DND-41 (cell line): ENCODE data around the gene SAG.
"Not testable (repeated sequence)": the region's sequence is repeated elsewhere in the genome, so short reads cannot be mapped to it uniquely, and the experiment has no call there.

Experiments used
- ATAC-seq: fragments of 200-7000 bp; cut with Tn5 transposase; 3 replicates; pipeline ENCODE4 v1.9.1; 2021; ENCODE audit warnings: low read depth; ENCODE audit not compliant: insufficient read depth
- DNase-seq: peaks from one replicate; pipeline ENCODE4 v3.0.0-alpha.2; 2020
- H2AFZ ChIP-seq: 2 replicates; pipeline ENCODE4 v1.6.0; 2012; ENCODE audit warnings: low read depth, low read length
- H3K27ac ChIP-seq: 2 replicates; pipeline ENCODE4 v1.5.1; 2012; ENCODE audit warnings: low read length, inconsistent platforms
- H3K27me3 ChIP-seq: fragments of 200-600 bp; sonication (generic); 2 replicates; pipeline ENCODE4 v1.6.0; 2012; ENCODE audit warnings: low read length, mild to moderate bottlenecking, inconsistent platforms; ENCODE audit not compliant: insufficient read depth, poor library complexity
- H3K36me3 ChIP-seq: 2 replicates; pipeline ENCODE4 v1.5.1; 2012; ENCODE audit warnings: low read length, inconsistent platforms; ENCODE audit not compliant: insufficient read depth
- H3K4me1 ChIP-seq: 2 replicates; pipeline ENCODE4 v1.5.1; 2012; ENCODE audit warnings: mild to moderate bottlenecking, low read length; ENCODE audit not compliant: insufficient read depth
- H3K4me2 ChIP-seq: 2 replicates; pipeline ENCODE4 v1.6.0; 2012; ENCODE audit warnings: mild to moderate bottlenecking, moderate library complexity, low read length, inconsistent platforms; ENCODE audit not compliant: insufficient read depth
- H3K4me3 ChIP-seq, 2 experiments: fragments of 200-600 bp in 1 of 2; shearing (Covaris generic) in 1 of 2; 2 replicates each; pipeline ENCODE4 v1.5.1; 2012 to 2016; ENCODE audit warnings: inconsistent platforms in 2 of 2, low read length in 2 of 2, mild to moderate bottlenecking in 2 of 2, low read depth in 1 of 2, moderate library complexity in 1 of 2
- H3K79me2 ChIP-seq: 2 replicates; pipeline ENCODE4 v1.6.0; 2012; ENCODE audit warnings: low read length, inconsistent platforms; ENCODE audit not compliant: insufficient read depth
- H3K9ac ChIP-seq: 2 replicates; pipeline ENCODE4 v1.6.0; 2012; ENCODE audit warnings: low read depth, mild to moderate bottlenecking, inconsistent platforms, low read length, moderate library complexity
- H3K9me3 ChIP-seq: 2 replicates; pipeline ENCODE4 v1.5.1; 2012; ENCODE audit warnings: low read length, moderate library complexity, mild to moderate bottlenecking, inconsistent platforms; ENCODE audit not compliant: insufficient read depth, severe bottlenecking
- H4K20me1 ChIP-seq: 2 replicates; pipeline ENCODE4 v1.6.0; 2012; ENCODE audit warnings: low read length; ENCODE audit not compliant: insufficient read depth
- CTCF ChIP-seq: IDR thresholded peaks from 2 replicates; pipeline ENCODE4 v1.5.1; 2012; ENCODE audit warnings: borderline replicate concordance, low read length, moderate library complexity, mild to moderate bottlenecking; ENCODE audit not compliant: poor library complexity, severe bottlenecking; ENCODE audit errors: extremely low read depth
- EZH2 ChIP-seq: IDR thresholded peaks from 3 replicates; pipeline ENCODE4 v1.6.1; 2012; ENCODE audit warnings: borderline replicate concordance, low read depth, mild to moderate bottlenecking, moderate library complexity, low read length, inconsistent platforms; ENCODE audit not compliant: severe bottlenecking

SAG gene

GRCh38 chr2:233369897-233370685 lies 62.5 kb downstream of the SAG start:
- H3K79me2 ChIP-seq = peaks cover 23% of the 10 kb centered on the region; the same call in 1 of the 2 replicates
- TF ChIP-seq CTCF (no peak), EZH2 (no peak)
- no peak for ATAC-seq
- H3K4me3 ChIP-seq = no peak overlapping the region
- no peak overlapping the region for H3K4me2 ChIP-seq
- no peak overlapping the region for H3K9ac ChIP-seq
- H3K9me3 ChIP-seq = no peaks in the 10 kb centered on the region
- no peak overlapping the region for H2AFZ ChIP-seq
- peaks cover 16% of the 10 kb centered on the region; the same call in 1 of the 2 replicates for H4K20me1 ChIP-seq
- H3K27ac ChIP-seq = no peak overlapping the region
- no peaks in the 10 kb centered on the region for H3K4me1 ChIP-seq
- H3K27me3 ChIP-seq = no peaks in the 10 kb centered on the region
- peaks cover 7% of the 10 kb centered on the region for H3K36me3 ChIP-seq
- no peak for DNase-seq

- peaks cover 21% of the 10 kb centered on the region; the same call in 1 of the 2 replicates for H3K79me2 ChIP-seq
- peaks cover 9% of the 10 kb centered on the region; the same call in 1 of the 2 replicates for H4K20me1 ChIP-seq
- no peaks in the 10 kb centered on the region for H3K4me1 ChIP-seq
- H3K4me2 ChIP-seq = no peak overlapping the region
- no peak for DNase-seq
- H3K9ac ChIP-seq = no peak overlapping the region
- H3K27ac ChIP-seq = no peak overlapping the region
- H2AFZ ChIP-seq = no peak overlapping the region
- H3K9me3 ChIP-seq = no peaks in the 10 kb centered on the region
- H3K4me3 ChIP-seq = no peak overlapping the region
- H3K27me3 ChIP-seq = no peaks in the 10 kb centered on the region
- no peak for TF ChIP-seq EZH2
- ATAC-seq = no peak
- H3K36me3 ChIP-seq = peaks cover 7% of the 10 kb centered on the region
Measured at GRCh38 chr2:233371641-233372040, 64.0 kb downstream of the SAG start.

- Histone ChIP-seq H3K4me3 (no peak overlapping the region), H3K36me3 (peaks cover 12% of the 10 kb centered on the region), H3K9ac (no peak overlapping the region), H3K9me3 (no peaks in the 10 kb centered on the region), H3K4me2 (no peak overlapping the region), H3K79me2 (peaks cover 21% of the 10 kb centered on the region; the same call in 1 of the 2 replicates), H3K27ac (no peak overlapping the region), H3K27me3 (no peaks in the 10 kb centered on the region), H2AFZ (no peak overlapping the region), H3K4me1 (no peaks in the 10 kb centered on the region), H4K20me1 (peaks cover 9% of the 10 kb centered on the region; the same call in 1 of the 2 replicates)
- TF ChIP-seq EZH2 (no peak), CTCF (no peak)
- DNase-seq = no peak
- no peak for ATAC-seq
Measured at GRCh38 chr2:233372855-233373254, 65.2 kb downstream of the SAG start.

- H2AFZ ChIP-seq = no peak overlapping the region
- no peak overlapping the region for H3K4me3 ChIP-seq
- peaks cover 21% of the 10 kb centered on the region; the same call in 1 of the 2 replicates for H3K79me2 ChIP-seq
- H3K4me2 ChIP-seq = no peak overlapping the region
- ATAC-seq = no peak
- no peaks in the 10 kb centered on the region for H3K9me3 ChIP-seq
- H3K27ac ChIP-seq = no peak overlapping the region
- no peaks in the 10 kb centered on the region for H3K27me3 ChIP-seq
- H3K4me1 ChIP-seq = no peaks in the 10 kb centered on the region
- TF ChIP-seq EZH2 (no peak), CTCF (no peak)
- peaks cover 9% of the 10 kb centered on the region; the same call in 1 of the 2 replicates for H4K20me1 ChIP-seq
- peaks cover 12% of the 10 kb centered on the region for H3K36me3 ChIP-seq
- no peak overlapping the region for H3K9ac ChIP-seq
- no peak for DNase-seq
Measured at GRCh38 chr2:233373316-233373715, 65.7 kb downstream of the SAG start.

GRCh38 chr2:233374776-233375175 lies 67.2 kb downstream of the SAG start:
- Histone ChIP-seq H3K36me3 (peaks cover 12% of the 10 kb centered on the region), H3K79me2 (peaks cover 19% of the 10 kb centered on the region)
- H3K27me3 ChIP-seq, H3K4me1 ChIP-seq, H4K20me1 ChIP-seq, H3K4me3 ChIP-seq, DNase-seq, H2AFZ ChIP-seq, H3K9ac ChIP-seq, H3K27ac ChIP-seq, ATAC-seq, H3K9me3 ChIP-seq, H3K4me2 ChIP-seq: not testable (repeated sequence)
